Lower lobe of right lung (tissue), 2 donors: ENCODE results near the gene ZC3H7B. TPM values are rescaled to one million over a fixed set of nuclear protein-coding genes. Genes with fewer than 3 reads are reported as not detected.
A peak's percentile ranks its signal among the peaks of the same experiment; 100 is the strongest.

Source experiments
- ATAC-seq, 2 donors: fragments of 200-7000 bp; cut with Tn5 transposase; one replicate each; pipeline ENCODE4 v1.9.1; 2020 to 2022; ENCODE audit warnings: mild to moderate bottlenecking in 2 of 2, moderate library complexity in 2 of 2
- DNase-seq: peaks from one replicate; pipeline ENCODE4 v3.0.0-alpha.2; 2020
- H3K27ac ChIP-seq: fragments of 200-600 bp; one replicate; pipeline ENCODE4 v1.8.0; 2022
- H3K27me3 ChIP-seq: fragments of 200-600 bp; one replicate; pipeline ENCODE4 v1.8.0; 2022; ENCODE audit warnings: low read depth
- H3K36me3 ChIP-seq: fragments of 200-600 bp; one replicate; pipeline ENCODE4 v1.8.0; 2022; ENCODE audit warnings: mild to moderate bottlenecking
- H3K4me1 ChIP-seq: fragments of 200-600 bp; one replicate; pipeline ENCODE4 v1.8.0; 2022
- H3K4me3 ChIP-seq: fragments of 200-600 bp; one replicate; pipeline ENCODE4 v1.8.0; 2022; ENCODE audit warnings: mild to moderate bottlenecking
- H3K9me3 ChIP-seq: fragments of 200-600 bp; one replicate; pipeline ENCODE4 v1.8.0; 2022
- CTCF ChIP-seq: fragments of 200-600 bp; IDR thresholded peaks from one replicate; pipeline ENCODE4 v1.8.0; 2022; ENCODE audit warnings: antibody characterized with exemption, mild to moderate bottlenecking
- intact Hi-C: fragments of 100-400 bp; cut with DNase I; formaldehyde crosslinking; loops from one replicate; pipeline ENCODE4 v1.11.0; 2022
- total RNA-seq: library from RNA; stranded (reverse); fragmentation: NEBNext Ultra II Directional; extraction: Animal tissue kit (Norgen Biotek cat#: 25700); gene quantifications from one replicate; pipeline ENCODE4 v1.2.1, GENCODE V29; 2021
- donor health status: DM: no; HTN: yes; CAD: no; lungs with severe emphysema.

The ZC3H7B gene
- total RNA-seq, 1 donor from 2014 or later = 63.1 TPM

- H3K4me3 ChIP-seq = no peak overlapping the region
- no peak overlapping the region for H3K27ac ChIP-seq
- ATAC-seq (no peak), DNase-seq (no peak)
- no peaks in the 10 kb centered on the region for H3K36me3 ChIP-seq
- TF ChIP-seq CTCF = no peak
- H3K27me3 ChIP-seq = no peaks in the 10 kb centered on the region
- peaks cover 26% of the 10 kb centered on the region for H3K4me1 ChIP-seq
- H3K9me3 ChIP-seq = no peaks in the 10 kb centered on the region
- intact Hi-C loops = no loop called here
Observed at GRCh38 chr22:41377846-41378245, 76.5 kb downstream of the ZC3H7B start.

GRCh38 chr22:41380993-41381328, 79.6 kb downstream of the ZC3H7B start:
- Histone ChIP-seq H3K9me3 (no peaks in the 10 kb centered on the region), H3K36me3 (peaks cover 2% of the 10 kb centered on the region), H3K27ac (peak overlapping the region; percentile 97), H3K4me1 (peaks cover 28% of the 10 kb centered on the region), H3K27me3 (no peaks in the 10 kb centered on the region), H3K4me3 (peak overlapping the region; percentile 80)
- TF ChIP-seq CTCF = no peak
- intact Hi-C loops = no loop called here
- peak; percentile 87 for DNase-seq
- ATAC-seq = peak; percentile 81 to 83

- no peaks in the 10 kb centered on the region for H3K9me3 ChIP-seq
- no peak for TF ChIP-seq CTCF
- no peaks in the 10 kb centered on the region for H3K27me3 ChIP-seq
- ATAC-seq (peak; percentile 93 to 95), DNase-seq (peak; percentile 99)
- H3K4me3 ChIP-seq = peak within 1 kb of the TSS; percentile 80
- H3K27ac ChIP-seq = peak within 1 kb of the TSS; percentile 97
- H3K36me3 ChIP-seq = peaks cover 2% of the 10 kb centered on the region
- intact Hi-C loops = no loop called here
- H3K4me1 ChIP-seq = peaks cover 28% of the 10 kb centered on the region
Observed at GRCh38 chr22:41381329-41382097, 80.2 kb downstream of the ZC3H7B start, which contains the start of gene TEF. Gene TEF, plus strand, starts transcription at chr22:41381942. Its CDS starts 103 bp downstream, at chr22:41382045.

- Histone ChIP-seq H3K4me1 (peaks cover 28% of the 10 kb centered on the region), H3K27me3 (no peaks in the 10 kb centered on the region), H3K27ac (peak overlapping the region; percentile 97), H3K36me3 (peaks cover 3% of the 10 kb centered on the region), H3K9me3 (no peaks in the 10 kb centered on the region), H3K4me3 (peak overlapping the region; percentile 80)
- intact Hi-C loops = no loop called here
- DNase-seq = peak; percentile 81
- peak; percentile 69 to 72 for ATAC-seq
- no peak for TF ChIP-seq CTCF
Observed at GRCh38 chr22:41382098-41382578, 80.8 kb downstream of the ZC3H7B start.

- Histone ChIP-seq H3K9me3 (no peaks in the 10 kb centered on the region), H3K27me3 (no peaks in the 10 kb centered on the region), H3K27ac (peak overlapping the region; percentile 97), H3K36me3 (peaks cover 8% of the 10 kb centered on the region), H3K4me1 (peaks cover 28% of the 10 kb centered on the region), H3K4me3 (peak overlapping the region; percentile 80)
- no peak for TF ChIP-seq CTCF
- DNase-seq = no peak
- intact Hi-C loops = no loop called here
- no peak for ATAC-seq
Observed at GRCh38 chr22:41382610-41383009, 81.3 kb downstream of the ZC3H7B start.
